ENCODE measurements around the gene FAM156A.
"Not testable (repeated sequence)": the region's sequence is repeated elsewhere in the genome, so short reads cannot be mapped to it uniquely, and the experiment has no call there.

DNA sequence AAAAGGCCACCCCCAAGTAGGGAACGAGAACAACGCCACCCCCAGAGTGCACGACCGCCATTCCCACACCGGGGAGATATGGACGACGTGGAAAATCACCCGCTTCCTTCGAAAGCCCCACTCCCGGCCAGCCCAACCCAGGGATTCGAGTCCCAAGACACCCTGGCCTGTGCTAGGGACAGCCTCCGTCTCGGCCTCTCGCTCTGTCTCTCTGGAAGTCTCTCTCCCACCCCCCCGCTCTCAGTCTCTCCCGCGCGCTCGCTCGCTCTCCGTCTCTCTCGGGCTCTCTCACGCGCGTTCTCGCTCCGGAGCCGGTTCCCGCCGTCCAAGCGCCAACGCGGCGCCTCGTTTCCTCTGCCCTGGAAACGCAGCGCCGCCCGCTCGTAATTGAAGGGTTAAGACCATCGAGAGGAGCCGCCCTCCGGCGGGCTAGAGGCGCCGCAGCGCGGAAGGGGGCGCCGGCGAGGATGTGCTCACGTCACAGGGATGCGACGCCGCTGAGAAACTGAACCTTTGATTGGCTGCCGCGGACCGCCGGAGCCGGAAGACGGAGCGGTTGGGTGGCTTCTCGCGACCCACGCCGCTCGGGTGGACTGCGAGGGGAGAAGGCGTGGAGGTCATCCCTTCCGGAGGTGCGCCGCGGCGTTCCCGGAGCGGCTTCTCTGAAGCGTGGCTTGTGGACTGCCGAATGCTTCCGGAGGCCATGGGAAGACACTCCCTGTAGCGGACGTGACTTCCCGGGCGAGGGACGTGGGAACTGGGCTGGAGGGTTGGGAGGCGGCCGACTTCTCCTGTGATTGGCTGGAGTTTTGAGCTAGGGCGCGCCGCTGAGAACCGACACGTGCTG is at the start of gene FAM156A:
- TF ChIP-seq, protein P1, sequence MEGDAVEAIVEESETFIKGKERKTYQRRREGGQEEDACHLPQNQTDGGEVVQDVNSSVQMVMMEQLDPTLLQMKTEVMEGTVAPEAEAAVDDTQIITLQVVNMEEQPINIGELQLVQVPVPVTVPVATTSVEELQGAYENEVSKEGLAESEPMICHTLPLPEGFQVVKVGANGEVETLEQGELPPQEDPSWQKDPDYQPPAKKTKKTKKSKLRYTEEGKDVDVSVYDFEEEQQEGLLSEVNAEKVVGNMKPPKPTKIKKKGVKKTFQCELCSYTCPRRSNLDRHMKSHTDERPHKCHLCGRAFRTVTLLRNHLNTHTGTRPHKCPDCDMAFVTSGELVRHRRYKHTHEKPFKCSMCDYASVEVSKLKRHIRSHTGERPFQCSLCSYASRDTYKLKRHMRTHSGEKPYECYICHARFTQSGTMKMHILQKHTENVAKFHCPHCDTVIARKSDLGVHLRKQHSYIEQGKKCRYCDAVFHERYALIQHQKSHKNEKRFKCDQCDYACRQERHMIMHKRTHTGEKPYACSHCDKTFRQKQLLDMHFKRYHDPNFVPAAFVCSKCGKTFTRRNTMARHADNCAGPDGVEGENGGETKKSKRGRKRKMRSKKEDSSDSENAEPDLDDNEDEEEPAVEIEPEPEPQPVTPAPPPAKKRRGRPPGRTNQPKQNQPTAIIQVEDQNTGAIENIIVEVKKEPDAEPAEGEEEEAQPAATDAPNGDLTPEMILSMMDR (IDR thresholded peaks at IDR 0.05), result not testable (repeated sequence)
- not testable (repeated sequence) for TF ChIP-seq POLR2A (IDR thresholded peaks at IDR 0.05)

Data from uterus (tissue), 2 donors.